Activated gamma-delta T cell treated with Interleukin-2 at 50 U/mL for 16 hours (primary cell): Measurements from ENCODE around the gene SPTA1.
"Not testable (repeated sequence)": the region's sequence is repeated elsewhere in the genome, so short reads cannot be mapped to it uniquely, and the experiment has no call there.

Experiments
- DNase-seq: peaks from one replicate; pipeline ENCODE4 v3.0.0-alpha.2; 2020

SPTA1 gene

DNA sequence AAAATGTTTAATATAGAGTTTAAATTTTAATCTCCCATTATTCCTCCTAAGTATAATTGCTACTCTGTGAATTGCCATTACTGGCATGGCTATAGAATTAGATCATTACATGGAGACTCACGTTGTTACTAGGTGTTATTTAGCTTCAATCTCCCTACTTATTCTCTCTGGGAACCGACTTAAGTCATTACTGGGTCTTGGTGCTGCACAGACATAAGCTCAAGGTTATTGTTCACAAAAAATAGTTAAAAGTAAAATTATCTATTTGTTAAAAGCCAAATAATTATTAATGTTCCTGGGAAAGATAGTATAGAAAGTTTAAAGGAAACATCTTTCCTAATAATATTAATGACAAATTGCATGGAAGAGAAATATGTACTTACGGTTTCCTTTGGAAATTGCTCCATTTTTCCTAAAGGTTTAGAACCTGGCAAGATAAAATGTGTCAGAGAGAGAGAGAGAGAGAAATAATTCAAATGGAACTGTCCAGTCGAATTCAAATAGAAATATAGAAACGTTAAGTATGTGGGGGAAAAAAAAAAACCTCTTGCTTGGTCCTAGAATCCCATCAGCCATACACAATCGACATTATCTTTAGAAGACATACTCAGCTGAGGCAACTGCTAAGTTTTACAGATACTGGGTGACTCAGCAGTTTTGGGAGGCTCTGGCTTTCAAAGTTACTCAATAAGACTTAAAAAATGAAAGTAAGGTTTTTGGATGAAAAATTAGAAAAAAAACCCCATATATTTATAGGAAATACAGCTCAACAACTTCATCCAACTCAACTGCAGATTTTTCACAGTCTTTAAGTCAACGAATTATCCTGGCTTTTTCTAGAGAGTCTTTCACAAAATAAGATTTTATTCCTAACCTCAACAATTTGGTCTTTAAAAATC lies at the start of gene SPTA1:
TSS of gene SPTA1 (minus strand) at position 605 of the 899 bp plus-strand sequence. CDS start at position 407, 198 bp downstream.
- DNase-seq, result no peak

DNA sequence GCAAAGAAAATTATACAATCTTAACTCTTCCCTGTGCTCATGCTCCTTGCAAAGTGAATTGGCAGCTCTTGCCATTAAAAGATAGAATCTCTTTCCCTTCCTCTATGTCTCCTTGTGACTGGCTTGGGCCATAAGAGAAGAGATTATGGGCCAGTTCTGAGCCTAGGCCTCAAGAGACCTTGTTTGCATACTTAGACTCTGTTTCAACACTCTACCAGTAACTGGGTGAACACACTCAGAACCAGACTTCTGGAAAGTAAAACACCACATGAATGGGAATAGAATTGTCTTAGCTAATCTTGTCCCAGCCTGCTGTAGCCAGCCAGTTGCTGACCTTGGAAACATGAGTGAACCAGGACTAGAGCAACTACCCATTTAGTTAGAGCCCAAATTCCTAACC lies 49.3 kb upstream of the SPTA1 start:
- DNase-seq, result no peak

- no peak for DNase-seq
Observed at GRCh38 chr1:158732524-158732923, 46.0 kb upstream of the SPTA1 start.

DNA sequence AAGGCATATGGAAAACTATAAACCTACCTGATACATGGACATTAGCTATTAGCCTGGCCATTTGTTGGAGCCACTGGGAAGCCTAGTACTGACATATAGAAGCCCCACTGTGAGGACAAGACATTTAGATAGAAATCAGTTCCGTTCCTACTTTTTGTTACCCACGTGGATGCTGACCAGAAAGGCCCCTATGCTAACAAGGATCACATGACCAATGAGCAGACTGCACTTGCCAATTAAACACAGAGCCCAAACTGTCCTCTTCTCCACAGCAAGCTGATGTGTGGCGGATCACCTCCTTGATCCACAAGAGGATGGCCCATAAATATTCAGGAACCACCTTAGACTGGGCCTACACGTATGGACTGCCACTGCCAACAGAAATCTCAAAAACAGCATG lies 45.2 kb upstream of the SPTA1 start:
- no peak for DNase-seq

- DNase-seq, result no peak
Observed at GRCh38 chr1:158730453-158730852, 43.9 kb upstream of the SPTA1 start.

DNA sequence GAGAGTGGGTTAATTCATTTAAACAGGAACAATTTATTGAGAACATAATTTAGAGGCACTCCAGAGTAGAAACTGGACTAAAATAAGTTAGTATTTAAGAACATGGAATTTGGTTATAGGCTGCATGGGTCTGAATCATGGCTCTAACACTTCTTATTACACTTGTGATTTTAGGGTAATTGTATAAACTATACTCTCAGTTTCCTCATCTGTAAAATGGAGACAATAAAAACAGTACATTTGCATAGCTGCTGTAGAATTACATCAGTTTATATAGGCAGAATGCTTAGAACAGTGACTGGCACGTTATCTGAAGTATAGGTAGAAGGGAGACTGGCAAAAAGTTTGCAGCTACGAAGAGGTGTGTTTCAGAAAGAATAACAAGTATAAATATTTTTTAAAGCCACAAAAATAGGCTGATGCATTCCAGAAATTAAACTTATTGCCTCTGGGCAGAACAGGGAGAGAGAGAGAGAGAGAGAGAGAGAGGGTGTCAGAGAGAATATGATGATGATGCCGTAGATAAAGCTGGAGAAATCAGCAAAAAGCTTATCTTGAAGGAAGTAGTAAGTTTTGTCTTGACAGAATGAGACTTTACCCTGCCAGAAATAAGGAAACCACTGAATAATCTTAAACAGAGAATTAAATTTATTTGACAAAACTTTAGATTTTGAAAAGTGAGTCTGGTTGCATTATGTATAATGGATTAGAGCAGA lies 42.2 kb upstream of the SPTA1 start:
- DNase-seq, result no peak

DNA sequence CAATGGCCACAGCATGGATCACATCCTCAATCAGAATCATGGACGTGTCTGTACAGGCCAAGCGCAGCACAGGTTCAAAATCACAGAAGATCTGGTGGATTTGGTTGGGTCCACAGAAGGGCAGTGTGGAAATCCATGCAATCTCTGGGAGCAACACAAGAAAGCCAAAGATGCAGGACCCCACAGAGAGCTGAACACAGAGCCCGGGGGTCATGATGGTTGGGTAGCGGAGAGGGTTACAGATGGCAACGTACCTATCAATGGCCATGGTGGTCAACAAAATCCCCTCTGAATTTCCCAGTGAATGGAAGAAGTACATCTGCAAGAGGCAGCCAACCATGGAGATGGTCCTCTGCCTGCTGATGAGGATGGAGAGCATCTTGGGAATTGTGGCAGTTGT lies 37.9 kb upstream of the SPTA1 start:
- DNase-seq, result no peak

DNA sequence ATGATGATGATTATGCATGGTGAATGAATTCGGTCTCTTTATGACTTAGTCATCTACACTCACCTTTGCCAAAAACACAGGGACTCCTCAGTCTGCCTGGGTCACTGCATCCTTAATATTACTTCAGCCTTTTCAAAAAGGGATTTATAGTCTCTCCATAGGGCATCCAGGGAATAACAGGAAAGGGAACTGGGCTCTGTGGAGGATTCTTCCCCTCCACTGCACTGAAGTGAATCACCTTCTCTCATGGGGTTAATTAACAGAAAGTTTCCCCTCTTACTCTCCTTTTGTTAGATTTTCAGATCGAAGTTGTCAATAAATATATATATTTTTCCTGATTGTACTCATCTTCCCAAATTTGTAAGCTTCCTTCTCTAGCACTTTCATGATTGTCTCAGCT lies 34.1 kb upstream of the SPTA1 start, which contains the start of gene OR6K3:
TSS of gene OR6K3 (minus strand) at position 101 of the 400 bp plus-strand sequence. CDS start 2,605 bp downstream, outside the sequence.
- no peak for DNase-seq

GRCh38 chr1:158719664-158720063 lies 33.1 kb upstream of the SPTA1 start:
- no peak for DNase-seq

- DNase-seq, result no peak
Observed at GRCh38 chr1:158717344-158717743, 30.8 kb upstream of the SPTA1 start.

DNA sequence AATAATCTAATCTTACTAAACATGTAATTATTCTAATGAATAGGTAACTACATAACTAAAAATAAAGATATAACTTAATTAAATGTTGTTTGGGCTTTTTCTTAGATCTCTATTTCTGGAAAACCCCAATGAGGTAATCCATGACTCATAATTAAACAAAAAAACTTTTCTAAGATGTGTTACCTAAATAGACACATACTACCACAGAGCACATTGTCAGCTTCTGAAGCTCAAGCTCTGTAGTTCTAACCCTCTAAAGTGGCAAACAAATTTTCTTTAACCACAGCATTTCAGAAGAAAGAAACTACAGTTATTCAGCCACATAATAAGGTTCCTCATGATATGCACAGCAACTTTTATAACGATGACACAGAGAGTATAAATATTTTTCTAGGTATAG lies 29.8 kb upstream of the SPTA1 start:
- no peak for DNase-seq

DNA sequence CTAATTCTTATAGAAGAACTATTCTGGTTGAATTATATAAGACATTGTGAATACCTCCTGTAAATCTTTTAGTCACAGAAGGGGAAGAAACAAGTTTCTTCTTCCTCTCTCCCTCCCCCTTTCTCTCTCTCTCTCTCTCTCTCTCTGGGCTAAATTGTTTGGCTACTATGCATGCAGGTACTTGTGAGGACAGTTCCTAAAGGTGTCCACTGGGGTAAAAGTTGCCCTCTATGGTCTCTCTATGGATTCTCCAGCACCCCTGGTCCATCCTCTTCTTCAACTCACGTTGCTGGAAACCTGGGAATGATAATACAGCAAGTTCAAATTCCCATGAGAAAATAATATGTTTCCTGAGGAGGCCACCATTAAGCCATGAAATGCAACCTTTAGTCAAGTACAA lies 28.2 kb upstream of the SPTA1 start:
- no peak for DNase-seq

GRCh38 chr1:158711098-158711497 lies 24.6 kb upstream of the SPTA1 start:
- DNase-seq, result no peak

DNA sequence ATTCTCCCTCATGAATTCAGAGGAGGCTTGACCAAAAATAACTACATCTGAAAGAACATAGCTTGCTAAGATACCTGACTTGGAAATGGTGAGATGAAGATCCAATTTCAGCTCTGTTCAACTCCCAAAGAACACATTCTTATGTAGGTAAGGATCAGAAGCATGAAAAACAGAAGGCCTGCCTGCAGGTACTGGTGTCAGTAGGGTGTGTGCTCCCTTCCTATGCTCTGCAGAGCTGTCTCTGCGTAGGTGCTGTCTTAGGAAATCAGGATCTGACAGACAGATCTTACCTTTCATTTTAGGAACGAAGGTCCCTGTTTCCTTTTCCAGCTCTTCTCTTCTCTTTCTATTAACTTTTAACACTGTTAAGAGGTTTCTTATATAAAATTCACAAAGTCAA lies 19.6 kb upstream of the SPTA1 start:
- no peak for DNase-seq

DNA sequence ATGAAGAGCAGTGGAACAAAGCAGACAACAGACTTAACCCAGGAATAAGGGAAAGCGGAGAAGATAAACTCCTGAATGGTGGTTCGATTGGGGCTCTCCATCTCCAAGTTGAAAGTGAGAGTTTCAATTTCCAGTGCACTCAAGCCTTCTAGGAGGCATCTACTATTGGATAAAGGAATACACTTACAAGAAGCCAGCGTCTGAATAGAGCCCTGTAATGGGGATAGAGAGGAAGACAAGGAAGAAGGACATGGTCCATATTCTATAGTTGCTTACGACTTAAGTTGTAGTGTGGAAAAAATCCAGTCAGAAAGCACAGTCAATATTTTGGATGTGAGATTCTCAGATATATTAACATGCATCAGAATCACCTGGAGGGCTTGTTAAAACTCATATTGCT lies 14.0 kb upstream of the SPTA1 start, which contains the start of gene OR6K2:
TSS of gene OR6K2 (minus strand) at position 101 of the 400 bp plus-strand sequence. CDS start at position 101, 0 bp downstream.
- no peak for DNase-seq

DNA sequence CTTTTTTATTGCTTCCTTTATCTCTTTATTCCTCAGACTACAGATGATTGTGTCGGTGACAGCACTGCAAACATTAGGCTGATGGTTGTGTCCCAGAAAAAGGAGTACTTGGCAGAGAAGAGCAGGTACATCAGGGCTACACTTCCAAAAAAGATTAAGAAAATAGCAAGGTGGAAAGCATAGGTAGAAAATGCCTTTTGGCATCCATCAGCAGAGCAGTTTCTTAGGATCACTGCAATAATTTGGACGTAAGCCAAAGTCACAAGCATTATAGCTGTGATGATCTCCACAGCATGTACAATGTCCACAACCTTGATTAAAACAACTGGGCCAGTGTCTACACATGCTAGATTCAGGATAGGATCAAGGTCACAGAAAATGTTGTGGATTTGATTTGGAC lies 8.1 kb upstream of the SPTA1 start:
- DNase-seq, result no peak

DNA sequence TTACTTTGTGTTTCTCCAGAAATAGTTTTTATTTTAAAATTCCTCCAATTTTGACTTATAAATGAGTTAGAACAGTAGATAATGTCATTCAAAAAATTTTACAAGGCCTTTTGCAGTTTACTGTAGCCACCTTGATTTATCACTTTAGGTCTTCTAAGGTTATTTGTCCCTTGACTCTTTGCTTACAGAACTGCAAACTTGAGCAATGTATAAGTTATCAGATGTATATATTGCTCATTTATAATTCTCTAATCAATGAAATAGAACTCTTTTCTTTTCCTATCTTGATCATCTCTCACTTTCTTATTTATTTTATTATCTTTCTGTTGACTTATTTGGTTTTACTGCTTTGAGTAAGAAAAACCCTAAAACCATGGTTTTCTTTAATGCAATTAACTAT lies 5.8 kb upstream of the SPTA1 start:
- DNase-seq, result no peak

GRCh38 chr1:158691907-158692306 lies 5.4 kb upstream of the SPTA1 start:
- no peak for DNase-seq

GRCh38 chr1:158691149-158691548 lies 4.6 kb upstream of the SPTA1 start:
- DNase-seq, result not testable (repeated sequence)

DNA sequence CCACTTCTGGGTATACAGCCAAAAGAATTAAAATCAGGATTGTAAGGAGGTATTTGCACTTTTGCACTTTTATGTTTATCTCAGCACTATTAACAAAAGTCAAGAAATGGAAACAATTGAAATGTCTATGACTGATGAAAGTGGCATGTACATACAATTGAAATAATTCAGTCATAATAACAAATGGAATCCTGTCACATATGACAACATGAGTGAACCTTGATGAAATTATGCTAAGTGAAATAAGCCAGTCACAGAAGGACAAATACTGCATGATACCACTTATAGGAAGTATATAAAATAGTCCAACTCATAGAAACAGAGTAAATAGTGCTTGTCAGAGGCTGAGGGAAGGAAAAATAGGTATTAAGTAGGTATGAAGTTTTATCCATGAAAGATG lies 3.4 kb upstream of the SPTA1 start:
- no peak for DNase-seq

DNA sequence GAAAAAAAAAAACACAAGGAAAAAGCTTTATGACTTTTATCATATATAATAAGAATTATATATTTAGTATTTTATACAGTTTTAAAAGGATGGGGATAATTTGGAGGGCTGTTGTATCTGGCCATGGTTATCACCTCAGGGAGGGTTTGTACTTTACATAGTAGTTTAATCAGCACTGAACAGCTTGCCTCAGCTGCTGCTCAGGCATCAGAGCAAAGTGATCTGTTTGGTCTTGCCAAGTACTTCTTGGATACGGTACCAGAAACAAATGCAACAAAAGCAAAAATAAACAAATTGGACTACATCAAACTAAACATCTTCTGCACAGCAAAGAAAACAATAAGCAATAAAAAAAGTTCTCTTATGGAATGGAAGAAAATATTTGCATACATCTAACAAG lies 2.6 kb upstream of the SPTA1 start:
- no peak for DNase-seq

- not testable (repeated sequence) for DNase-seq
Observed at GRCh38 chr1:158688343-158688742, 1.8 kb upstream of the SPTA1 start.

- DNase-seq, result no peak
Observed at GRCh38 chr1:158687037-158687436, 522 bp upstream of the SPTA1 start.

DNA sequence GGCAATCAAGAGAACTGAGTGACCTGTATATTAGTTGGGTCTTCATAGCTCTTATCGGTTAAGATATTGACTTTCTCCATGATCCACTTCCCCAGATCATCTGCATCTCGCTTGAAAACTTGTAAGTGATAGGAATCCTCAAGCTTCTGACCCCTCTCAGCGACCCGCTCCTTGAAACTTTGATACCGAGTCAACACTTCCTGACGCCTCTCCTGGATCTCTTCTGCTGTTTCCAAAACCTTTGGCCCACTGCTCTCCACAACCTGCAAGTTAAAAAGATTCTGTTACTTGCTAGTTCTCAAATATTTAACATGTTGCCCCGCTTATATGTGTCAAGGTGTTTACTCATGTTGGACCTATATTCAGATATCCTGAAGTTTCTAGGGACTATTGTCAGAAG lies 1.4 kb downstream of the SPTA1 start:
- DNase-seq, result no peak
